GM12891 (cell line): Measurements from ENCODE around the gene NHSL1.

Experiments
- PAX5 ChIP-seq: IDR thresholded peaks from 2 replicates; pipeline ENCODE4 v1.6.1; 2011; ENCODE audit warnings: low read length, moderate library complexity, mild to moderate bottlenecking; ENCODE audit not compliant: insufficient read depth, severe bottlenecking
- POLR2A ChIP-seq: IDR thresholded peaks from 2 replicates; pipeline ENCODE4 v1.6.1; 2011; ENCODE audit warnings: low read depth, low read length, control low read depth
- POLR2AphosphoS5 ChIP-seq: IDR thresholded peaks from 2 replicates; pipeline ENCODE4 v1.6.1; 2011; ENCODE audit warnings: low read depth, low read length, control low read depth
- TAF1 ChIP-seq: IDR thresholded peaks from 2 replicates; pipeline ENCODE4 v1.6.1; 2011; ENCODE audit warnings: low read depth, low read length, control low read depth

- no peak for TF ChIP-seq POLR2A
- no peak for TF ChIP-seq POLR2AphosphoS5
- TF ChIP-seq TAF1: no peak
- no peak for TF ChIP-seq PAX5
Observed at GRCh38 chr6:138400326-138400725, 99.0 kb downstream of the NHSL1 start.
